Activated T-helper 1 cell treated with anti-CD3 and anti-CD28 coated beads, Interleukin-12 subunit alpha, Interleukin-12 subunit beta, Interleukin-2, Interleukin-4 antibody, amounts not matched to agents 30 ng/mL and 10 ng/mL and 1 ng/mL, durations not matched to agents 14 hours and 24 hours and 36 hours (primary cell): ENCODE results near the gene CLEC3B. TPM values are rescaled to one million over a fixed set of nuclear protein-coding genes. Genes with fewer than 3 reads are reported as not detected.
A peak's percentile ranks its signal among the peaks of the same experiment; 100 is the strongest.

Experiments used
- DNase-seq: peaks from one replicate; pipeline ENCODE4 v3.0.0; 2021; ENCODE audit warnings: low spot score
- H3K27ac Mint-ChIP-seq: one replicate; pipeline ENCODE4 v1.8.0; 2021; ENCODE audit warnings: mild to moderate bottlenecking, mixed read lengths
- H3K27me3 Mint-ChIP-seq: one replicate; pipeline ENCODE4 v1.8.0; 2022; ENCODE audit warnings: mild to moderate bottlenecking, moderate library complexity, mixed read lengths; ENCODE audit not compliant: insufficient read depth
- H3K36me3 Mint-ChIP-seq: one replicate; pipeline ENCODE4 v1.8.0; 2021; ENCODE audit warnings: low read depth, mixed read lengths
- H3K4me1 Mint-ChIP-seq: one replicate; pipeline ENCODE4 v1.8.0; 2021; ENCODE audit warnings: low read depth, mixed read lengths
- H3K4me3 Mint-ChIP-seq: one replicate; pipeline ENCODE4 v1.8.0; 2021; ENCODE audit warnings: mild to moderate bottlenecking, moderate library complexity, mixed read lengths
- H3K9me3 Mint-ChIP-seq: one replicate; pipeline ENCODE4 v1.8.0; 2021; ENCODE audit warnings: mixed read lengths
- intact Hi-C: fragments of 100-400 bp; cut with micrococcal nuclease; formaldehyde crosslinking; loops from one replicate; pipeline ENCODE4 v1.15.1; 2024
- total RNA-seq: library from RNA; stranded (reverse); gene quantifications from 2 replicates; pipeline ENCODE4 v1.2.3, GENCODE V29; 2022

CLEC3B gene
- total RNA-seq, 1 donor from 2014 or later = not detected

DNA sequence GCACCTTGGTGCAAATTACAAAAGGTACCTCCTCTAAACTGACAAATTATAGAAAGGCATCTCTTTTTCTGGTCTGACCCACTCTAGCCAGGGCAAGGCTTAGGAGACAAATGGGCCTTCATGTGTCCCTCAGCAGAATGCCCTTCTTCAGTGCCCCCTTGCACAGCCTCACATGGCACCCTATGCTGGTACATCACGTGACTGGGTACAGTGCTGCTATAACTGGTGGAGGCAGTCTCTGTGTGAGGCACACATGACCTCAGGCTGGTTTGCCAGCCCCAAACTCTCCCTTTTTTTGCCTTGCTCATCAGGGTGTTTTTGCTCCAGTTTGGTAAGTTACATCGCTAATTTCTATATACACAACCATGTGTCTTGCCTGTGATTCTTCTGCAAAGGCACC lies 3.1 kb downstream of the CLEC3B start:
- H3K4me3 Mint-ChIP-seq = no peak overlapping the region
- H3K36me3 Mint-ChIP-seq = no peaks in the 10 kb centered on the region
- no peak overlapping the region for H3K27ac Mint-ChIP-seq
- H3K9me3 Mint-ChIP-seq = no peaks in the 10 kb centered on the region
- H3K27me3 Mint-ChIP-seq = peaks cover 12% of the 10 kb centered on the region
- intact Hi-C loops = no loop called here
- no peak for DNase-seq
- peaks cover 4% of the 10 kb centered on the region for H3K4me1 Mint-ChIP-seq

DNA sequence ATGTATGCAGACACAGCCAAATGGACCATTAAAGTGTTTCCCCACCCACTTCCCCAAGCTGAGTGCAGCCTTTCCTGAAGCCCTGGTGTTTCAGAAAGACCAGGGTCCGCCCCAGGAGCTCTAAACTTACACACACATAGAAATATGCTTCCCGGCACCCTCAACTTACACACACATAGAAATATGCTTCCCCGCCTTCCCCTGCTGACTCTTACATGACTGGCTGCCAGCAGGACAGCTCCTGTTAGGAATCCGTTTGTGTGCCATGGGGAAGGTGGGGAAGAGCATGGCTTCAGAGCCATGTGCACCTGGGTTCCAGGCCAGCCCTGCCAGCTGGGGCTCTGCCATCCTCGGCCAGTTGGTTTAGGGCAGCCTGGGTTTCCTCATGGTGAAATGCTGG lies 3.6 kb downstream of the CLEC3B start:
- H3K27ac Mint-ChIP-seq = no peak overlapping the region
- no peak overlapping the region for H3K4me3 Mint-ChIP-seq
- intact Hi-C loops = no loop called here
- no peaks in the 10 kb centered on the region for H3K36me3 Mint-ChIP-seq
- peaks cover 8% of the 10 kb centered on the region for H3K4me1 Mint-ChIP-seq
- DNase-seq = no peak
- peaks cover 11% of the 10 kb centered on the region for H3K27me3 Mint-ChIP-seq
- H3K9me3 Mint-ChIP-seq = no peaks in the 10 kb centered on the region

DNA sequence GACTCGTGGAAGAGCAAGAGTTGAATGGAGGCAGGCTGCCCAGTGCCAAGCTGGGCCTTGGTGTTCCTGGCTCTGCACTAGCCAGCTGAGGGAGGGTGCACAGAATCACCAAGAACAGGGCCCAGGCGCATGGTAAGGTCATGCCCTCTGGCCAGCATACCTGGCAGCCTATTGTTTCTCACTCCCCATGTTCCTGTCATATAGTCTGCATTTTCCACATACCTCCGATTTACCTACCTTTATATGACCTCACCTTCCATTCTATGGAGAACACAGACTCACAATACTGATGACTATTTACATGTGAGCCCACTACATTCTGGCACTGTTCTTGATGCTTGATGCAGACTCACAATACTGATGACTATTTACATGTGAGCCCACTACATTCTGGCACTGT lies 5.4 kb downstream of the CLEC3B start:
- Mint-ChIP-seq H3K36me3 (no peaks in the 10 kb centered on the region), H3K4me3 (no peak overlapping the region)

DNA sequence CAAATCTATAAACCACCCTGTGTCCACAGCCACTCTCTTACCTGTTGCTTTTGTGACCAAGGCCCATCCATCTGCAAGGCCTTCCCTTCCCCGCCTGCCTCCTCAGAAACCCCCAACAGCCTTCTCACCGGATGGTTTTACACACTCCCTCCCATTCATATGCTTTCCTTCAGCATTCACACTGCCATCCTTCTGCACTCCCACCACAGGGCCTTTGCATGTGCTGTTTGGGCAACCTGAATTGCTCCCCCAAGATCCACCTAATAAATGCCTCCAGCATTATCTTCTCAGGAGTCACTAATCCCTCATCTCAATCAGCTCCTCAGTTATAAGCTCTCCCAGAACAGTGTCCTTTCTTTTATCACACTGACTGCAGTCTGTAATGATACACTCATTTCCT lies 6.0 kb downstream of the CLEC3B start:
- no peak for DNase-seq
- H3K27ac Mint-ChIP-seq = no peak overlapping the region
- H3K27me3 Mint-ChIP-seq = peaks cover 19% of the 10 kb centered on the region
- H3K36me3 Mint-ChIP-seq = no peaks in the 10 kb centered on the region
- intact Hi-C loops = no loop called here
- H3K4me1 Mint-ChIP-seq = peaks cover 18% of the 10 kb centered on the region
- no peak overlapping the region for H3K4me3 Mint-ChIP-seq
- H3K9me3 Mint-ChIP-seq = no peaks in the 10 kb centered on the region

More for the DNA sequence above, 5.4 kb downstream of the CLEC3B start:
- peaks cover 18% of the 10 kb centered on the region for H3K4me1 Mint-ChIP-seq
- peaks cover 15% of the 10 kb centered on the region for H3K27me3 Mint-ChIP-seq
- H3K27ac Mint-ChIP-seq = no peak overlapping the region
- intact Hi-C loops = no loop called here
- no peaks in the 10 kb centered on the region for H3K9me3 Mint-ChIP-seq
- no peak for DNase-seq

DNA sequence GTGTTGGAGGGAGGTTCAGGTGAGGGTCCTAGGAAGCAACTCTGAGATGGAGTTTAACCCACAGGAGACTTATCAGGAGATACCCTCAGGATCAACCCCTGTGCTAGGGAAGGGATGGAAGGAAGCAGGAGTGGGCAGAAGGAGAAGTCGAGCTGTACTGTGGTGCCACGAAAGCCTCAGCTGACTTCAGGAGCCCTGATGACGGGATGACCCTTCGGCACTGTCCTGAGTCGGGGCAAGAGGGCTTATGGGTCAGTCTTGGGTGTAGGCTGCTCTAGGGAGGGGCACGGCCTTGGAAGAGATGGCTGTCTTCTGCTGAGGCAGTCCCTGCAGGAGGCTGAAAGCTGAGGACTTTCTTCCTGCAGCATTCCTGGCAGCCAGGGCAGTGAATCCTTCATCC lies 7.7 kb downstream of the CLEC3B start:
- peaks cover 25% of the 10 kb centered on the region for H3K27me3 Mint-ChIP-seq
- no peaks in the 10 kb centered on the region for H3K9me3 Mint-ChIP-seq
- no peaks in the 10 kb centered on the region for H3K36me3 Mint-ChIP-seq
- no peak overlapping the region for H3K27ac Mint-ChIP-seq
- DNase-seq = no peak
- H3K4me1 Mint-ChIP-seq = peaks cover 18% of the 10 kb centered on the region
- intact Hi-C loops = no loop called here
- no peak overlapping the region for H3K4me3 Mint-ChIP-seq

DNA sequence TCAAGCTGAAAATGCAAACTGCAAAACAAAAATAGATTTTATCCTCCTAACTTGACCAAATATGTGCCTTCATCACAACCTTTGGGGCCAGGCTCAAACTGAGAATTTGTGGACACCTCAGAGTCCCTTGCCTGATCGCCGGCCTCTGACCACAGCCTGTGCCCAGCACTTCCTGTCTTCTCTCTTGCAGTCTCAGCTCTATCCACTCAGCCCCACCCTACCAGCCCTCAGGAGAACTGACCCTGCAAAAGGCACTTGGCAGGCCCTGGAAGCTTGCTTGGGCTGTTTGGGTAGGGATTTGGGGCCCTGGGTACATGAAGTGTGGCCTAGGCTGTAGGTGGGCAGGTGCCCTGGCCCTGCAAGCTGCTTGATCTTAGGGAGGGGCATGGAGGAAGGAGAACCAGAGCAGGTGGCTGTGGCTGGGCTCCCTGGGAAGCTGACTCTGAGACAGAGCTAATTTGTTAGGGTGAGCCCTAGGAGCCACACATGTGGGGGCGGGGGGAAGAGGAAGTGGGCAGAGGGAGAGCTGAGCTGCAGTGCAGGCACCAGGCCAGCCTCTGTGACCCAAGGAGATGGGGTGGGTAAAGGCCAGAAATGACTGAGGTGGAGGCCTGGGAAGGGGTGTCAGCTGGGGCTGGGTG lies 8.6 kb downstream of the CLEC3B start:
- peak overlapping the region; percentile 8 for H3K27ac Mint-ChIP-seq
- H3K27me3 Mint-ChIP-seq = peaks cover 27% of the 10 kb centered on the region
- intact Hi-C loops = loop anchor here (5.0 kb wide), 1 partner anchor 883 kb away; no protein-coding TSS in a partner anchor
- DNase-seq = peak; percentile 13
- H3K36me3 Mint-ChIP-seq = no peaks in the 10 kb centered on the region
- no peaks in the 10 kb centered on the region for H3K9me3 Mint-ChIP-seq
- no peak overlapping the region for H3K4me3 Mint-ChIP-seq
- H3K4me1 Mint-ChIP-seq = peaks cover 18% of the 10 kb centered on the region

DNA sequence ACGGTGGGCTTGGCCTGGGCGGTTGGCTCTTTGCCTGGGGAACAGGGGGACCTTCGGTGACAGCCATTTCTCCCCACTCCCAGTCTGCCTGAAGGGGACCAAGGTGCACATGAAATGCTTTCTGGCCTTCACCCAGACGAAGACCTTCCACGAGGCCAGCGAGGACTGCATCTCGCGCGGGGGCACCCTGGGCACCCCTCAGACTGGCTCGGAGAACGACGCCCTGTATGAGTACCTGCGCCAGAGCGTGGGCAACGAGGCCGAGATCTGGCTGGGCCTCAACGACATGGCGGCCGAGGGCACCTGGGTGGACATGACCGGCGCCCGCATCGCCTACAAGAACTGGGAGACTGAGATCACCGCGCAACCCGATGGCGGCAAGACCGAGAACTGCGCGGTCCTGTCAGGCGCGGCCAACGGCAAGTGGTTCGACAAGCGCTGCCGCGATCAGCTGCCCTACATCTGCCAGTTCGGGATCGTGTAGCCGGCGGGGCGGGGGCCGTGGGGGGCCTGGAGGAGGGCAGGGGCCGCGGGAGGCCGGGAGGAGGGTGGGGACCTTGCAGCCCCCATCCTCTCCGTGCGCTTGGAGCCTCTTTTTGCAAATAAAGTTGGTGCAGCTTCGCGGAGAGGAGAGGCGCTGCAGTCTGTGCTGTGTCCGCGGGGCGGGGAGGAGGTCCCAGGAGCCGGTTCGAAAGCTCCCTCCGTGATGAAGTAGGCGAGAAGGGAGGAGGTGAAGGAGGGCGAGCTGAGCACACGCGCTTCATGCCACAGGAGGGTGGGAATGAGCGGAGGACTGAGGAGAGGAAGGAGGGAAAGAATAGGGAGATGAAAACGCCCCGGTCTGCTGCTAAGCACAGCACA lies 9.6 kb downstream of the CLEC3B start:
- Mint-ChIP-seq H3K27ac (peak overlapping the region; percentile 38), H3K4me3 (peak overlapping the region; percentile 51), H3K36me3 (no peaks in the 10 kb centered on the region), H3K4me1 (peaks cover 22% of the 10 kb centered on the region), H3K27me3 (peaks cover 26% of the 10 kb centered on the region), H3K9me3 (no peaks in the 10 kb centered on the region)
- DNase-seq = no peak
- intact Hi-C loops = loop anchor here (2.0 to 5.0 kb wide), 3 partner anchors 59 to 882 kb away; partner anchors contain the start of genes EXOSC7 and ZDHHC3

DNA sequence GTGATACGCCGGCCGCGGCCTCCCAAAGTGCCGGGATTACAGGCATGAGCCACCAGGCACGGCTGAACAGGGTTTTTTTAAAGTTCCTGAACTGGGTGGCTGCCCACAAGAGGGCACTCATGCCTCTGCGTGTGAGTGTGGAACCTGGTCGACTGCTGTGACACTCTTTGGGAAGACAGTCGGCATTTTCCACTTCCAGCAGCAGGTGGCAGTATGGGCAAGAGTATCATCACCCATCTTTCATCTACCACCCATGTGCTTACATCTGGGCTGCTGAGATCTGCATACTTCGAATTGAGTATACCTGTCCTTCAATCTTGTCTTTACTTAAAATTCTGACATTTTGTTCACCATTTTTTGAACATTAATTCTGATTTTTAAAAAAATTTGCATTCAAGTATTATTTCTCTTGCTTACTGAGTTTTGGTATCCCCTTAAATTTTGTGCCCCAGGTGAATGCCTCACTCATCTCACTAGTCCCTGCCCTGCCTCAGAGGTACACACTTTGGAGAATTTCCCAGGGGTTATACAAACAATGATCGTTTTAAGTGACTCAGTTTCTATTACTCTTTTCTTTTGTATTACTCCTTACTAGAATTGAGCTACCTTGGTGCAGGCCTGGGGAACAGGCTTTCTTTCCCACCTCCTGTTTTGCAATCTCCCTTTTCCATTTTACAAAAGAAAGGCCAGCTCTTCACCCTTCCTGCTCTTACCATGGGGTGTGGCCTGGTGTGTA lies 11.8 kb downstream of the CLEC3B start:
- intact Hi-C loops = loop anchor here (1.0 to 5.0 kb wide), 8 partner anchors 61 to 879 kb away; partner anchors contain the start of genes EXOSC7, LARS2, LIMD1 and ZDHHC3
- peaks cover 30% of the 10 kb centered on the region for H3K27me3 Mint-ChIP-seq
- H3K36me3 Mint-ChIP-seq = no peaks in the 10 kb centered on the region
- no peaks in the 10 kb centered on the region for H3K9me3 Mint-ChIP-seq
- DNase-seq = peak; percentile 84
- no peak overlapping the region for H3K27ac Mint-ChIP-seq
- no peak overlapping the region for H3K4me3 Mint-ChIP-seq
- H3K4me1 Mint-ChIP-seq = peaks cover 42% of the 10 kb centered on the region

DNA sequence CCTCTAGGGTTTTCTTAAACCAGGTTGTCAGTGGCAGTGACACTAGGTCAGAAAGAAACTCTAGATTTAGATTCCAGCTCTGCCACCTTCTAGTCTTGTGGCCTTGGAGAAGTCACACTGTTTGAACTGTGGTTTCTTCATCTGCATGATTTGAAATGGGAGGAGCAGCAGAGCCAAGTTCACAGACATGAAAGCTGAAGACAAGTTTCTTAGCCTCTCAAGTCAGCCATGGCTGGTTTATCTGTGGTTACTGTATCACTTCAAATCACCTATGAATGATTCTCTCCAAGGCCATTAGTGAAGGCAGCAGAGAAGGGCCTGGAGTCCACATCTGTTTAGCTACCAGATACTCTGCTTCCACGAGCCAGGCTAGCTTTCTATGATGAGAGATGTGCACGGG lies 15.6 kb downstream of the CLEC3B start:
- Mint-ChIP-seq H3K27ac (no peak overlapping the region), H3K9me3 (no peaks in the 10 kb centered on the region), H3K36me3 (no peaks in the 10 kb centered on the region), H3K4me1 (peaks cover 24% of the 10 kb centered on the region), H3K27me3 (peaks cover 28% of the 10 kb centered on the region), H3K4me3 (no peak overlapping the region)
- intact Hi-C loops = loop anchor here (2.0 kb wide), 3 partner anchors 13 to 467 kb away; no protein-coding TSS in a partner anchor
- no peak for DNase-seq

DNA sequence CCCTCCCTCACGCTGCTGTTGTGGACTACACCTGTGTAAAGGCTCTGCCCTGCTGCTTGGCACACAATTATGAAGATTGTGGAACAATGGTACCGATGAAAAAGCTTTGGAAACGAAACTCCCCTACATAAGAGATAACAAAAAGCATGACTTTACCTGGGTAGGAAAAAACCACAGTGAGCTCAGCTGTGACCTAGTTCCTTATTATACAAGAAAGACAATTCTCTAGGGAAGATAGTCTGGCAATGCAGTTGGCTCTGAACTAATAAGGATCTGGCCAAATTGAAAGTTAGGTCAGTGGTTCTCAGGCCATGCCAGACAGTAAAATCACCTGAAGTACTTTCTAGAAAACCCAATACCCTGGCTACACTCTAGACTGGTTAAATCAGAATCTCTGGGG lies 16.1 kb downstream of the CLEC3B start:
- Mint-ChIP-seq H3K9me3 (no peaks in the 10 kb centered on the region), H3K27ac (no peak overlapping the region), H3K36me3 (no peaks in the 10 kb centered on the region), H3K4me1 (peaks cover 24% of the 10 kb centered on the region), H3K27me3 (peaks cover 28% of the 10 kb centered on the region), H3K4me3 (no peak overlapping the region)
- no peak for DNase-seq
- intact Hi-C loops = no loop called here

DNA sequence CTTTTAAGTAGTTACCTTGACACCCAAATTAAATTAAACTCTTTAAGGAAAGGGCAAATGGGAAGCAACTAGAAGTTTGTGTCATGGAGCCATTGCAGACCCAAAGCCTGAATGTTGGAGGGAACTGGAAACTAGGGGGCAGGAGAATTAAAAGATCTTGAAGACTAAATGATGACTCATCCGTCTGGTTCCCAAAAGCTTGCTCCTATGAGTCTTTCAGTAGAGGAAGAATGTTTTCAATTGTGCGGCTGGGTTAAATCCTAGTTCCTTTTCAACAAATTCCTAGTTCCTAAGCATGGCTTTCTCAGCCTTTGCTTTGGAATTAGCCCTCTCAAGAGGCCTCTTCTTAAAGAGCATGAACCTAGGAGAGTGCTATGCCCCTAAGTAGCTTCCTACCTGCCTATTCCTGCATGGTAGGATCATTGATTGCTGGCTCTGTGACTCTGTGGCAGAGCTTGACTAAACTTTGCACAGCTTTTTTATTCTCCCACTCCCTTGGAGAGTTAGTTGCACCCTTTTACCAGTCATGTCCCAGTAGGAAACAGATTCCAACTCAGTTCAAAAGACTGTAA lies 17.7 kb downstream of the CLEC3B start:
- DNase-seq = no peak
- Mint-ChIP-seq H3K4me3 (no peak overlapping the region), H3K36me3 (no peaks in the 10 kb centered on the region), H3K27me3 (peaks cover 31% of the 10 kb centered on the region), H3K27ac (no peak overlapping the region), H3K4me1 (peaks cover 24% of the 10 kb centered on the region), H3K9me3 (no peaks in the 10 kb centered on the region)
- intact Hi-C loops = no loop called here

DNA sequence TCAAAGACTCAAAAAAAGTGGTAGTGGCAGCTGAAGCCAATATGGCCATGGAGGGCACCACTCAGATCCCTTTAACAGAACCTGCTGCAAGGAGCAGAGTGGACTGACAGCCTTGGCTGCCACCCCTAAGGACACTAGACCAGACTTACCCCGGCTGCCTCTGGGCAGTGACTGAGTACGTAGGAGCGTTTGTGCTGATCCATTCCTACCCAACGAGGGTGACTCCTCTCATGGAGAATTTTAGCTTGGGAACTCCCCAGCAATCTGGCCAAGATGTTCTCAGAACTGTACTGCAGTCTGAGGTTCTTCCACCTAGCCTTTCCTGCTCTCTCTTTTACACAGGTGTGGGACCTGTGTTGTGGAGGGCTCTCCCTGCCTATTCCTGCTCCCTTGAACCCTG lies 22.1 kb downstream of the CLEC3B start:
- Mint-ChIP-seq H3K4me1 (no peaks in the 10 kb centered on the region), H3K4me3 (no peak overlapping the region), H3K27ac (no peak overlapping the region), H3K9me3 (no peaks in the 10 kb centered on the region), H3K36me3 (peaks cover 2% of the 10 kb centered on the region), H3K27me3 (peaks cover 43% of the 10 kb centered on the region)
- intact Hi-C loops = no loop called here
- no peak for DNase-seq
